NCI-H446 (cell line): ENCODE measurements around the gene MYO18A.
"Not testable (repeated sequence)": the region's sequence is repeated elsewhere in the genome, so short reads cannot be mapped to it uniquely, and the experiment has no call there.

Experiments used
- DNase-seq, 2 experiments: peaks; one replicate each; lab custom pipeline; 2025; lab: John Stamatoyannopoulos, UW

The MYO18A gene

GRCh38 chr17:29180034-29180787 lies at the start of gene MYO18A:
MYO18A (minus strand) TSS chr17:29180398; CDS start chr17:29166940, 13,458 bp downstream.
- peak; percentile 28 to 79 for DNase-seq

GRCh38 chr17:29225396-29225795 lies 45.2 kb upstream of the MYO18A start:
- DNase-seq: no peak

DNA sequence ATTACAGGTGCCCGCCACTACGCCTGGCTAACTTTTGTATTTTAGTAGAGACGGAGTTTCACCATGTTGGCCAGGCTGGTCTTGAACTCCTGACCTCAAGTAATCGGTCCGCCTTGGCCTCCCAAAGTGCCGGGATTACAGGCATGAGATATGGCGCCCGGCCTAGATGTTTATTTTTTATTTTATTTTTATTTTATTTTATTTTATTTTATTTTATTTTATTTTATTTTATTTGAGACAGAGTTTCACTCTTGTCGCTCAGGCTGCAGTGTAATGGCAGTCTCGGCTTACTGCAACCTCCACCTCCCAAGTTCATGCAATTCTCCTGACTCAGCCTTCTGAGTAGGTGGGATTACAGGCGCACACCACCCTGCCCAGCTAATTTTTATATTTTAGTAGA lies 41.1 kb upstream of the MYO18A start:
- DNase-seq: not testable (repeated sequence)

- peak; percentile 63 to 80 for DNase-seq
These were observed 39.3 kb upstream of the MYO18A start for GRCh38 chr17:29219378-29220047.

- DNase-seq: no peak
These were observed 36.7 kb upstream of the MYO18A start for GRCh38 chr17:29216856-29217255.

GRCh38 chr17:29216181-29216580 lies 36.0 kb upstream of the MYO18A start:
- DNase-seq: no peak

DNA sequence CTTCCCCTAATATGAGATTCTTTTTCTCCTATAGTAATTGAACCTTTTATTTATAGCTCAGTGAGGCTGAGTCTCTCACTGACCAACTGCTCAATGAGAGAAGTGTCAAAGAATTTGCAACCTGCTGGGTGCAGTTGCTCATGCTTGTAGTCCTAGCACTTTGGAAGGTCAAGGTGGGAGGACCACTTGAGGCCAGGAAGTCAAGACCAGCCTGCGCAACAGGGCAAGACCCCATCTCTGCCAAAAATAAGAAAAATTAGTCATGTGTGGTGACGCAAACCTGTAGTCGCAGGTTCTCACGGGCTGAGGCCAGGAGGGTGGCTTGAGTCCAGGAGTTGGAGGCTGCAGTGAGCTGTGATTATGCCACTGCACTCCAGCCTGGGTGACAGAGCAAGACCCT lies 35.5 kb upstream of the MYO18A start:
- DNase-seq: no peak

DNA sequence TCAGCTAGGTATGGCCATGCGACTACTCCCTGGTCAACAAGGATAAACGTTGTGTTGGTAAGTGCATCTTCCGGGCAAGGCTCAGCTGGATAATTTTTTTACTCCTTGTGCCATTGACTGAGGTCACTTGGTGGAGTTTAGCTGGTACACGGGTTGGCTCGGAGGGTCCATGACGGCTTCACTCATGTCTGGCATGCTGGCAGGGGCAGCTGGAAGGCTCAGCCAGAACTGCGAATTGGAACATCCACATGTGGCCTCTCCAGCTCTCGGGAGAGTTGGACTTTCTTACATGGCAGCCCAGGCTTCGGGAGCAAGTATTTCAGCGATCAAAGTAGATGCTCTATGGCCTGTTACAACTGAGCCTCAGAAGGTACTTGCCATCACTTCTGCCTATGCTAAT lies 35.0 kb upstream of the MYO18A start:
- DNase-seq: no peak

- no peak for DNase-seq
These were observed 34.3 kb upstream of the MYO18A start for GRCh38 chr17:29214215-29215146.

- no peak for DNase-seq
These were observed 32.5 kb upstream of the MYO18A start for GRCh38 chr17:29212681-29213121.

GRCh38 chr17:29212094-29212631 lies 32.0 kb upstream of the MYO18A start:
- no peak for DNase-seq

DNA sequence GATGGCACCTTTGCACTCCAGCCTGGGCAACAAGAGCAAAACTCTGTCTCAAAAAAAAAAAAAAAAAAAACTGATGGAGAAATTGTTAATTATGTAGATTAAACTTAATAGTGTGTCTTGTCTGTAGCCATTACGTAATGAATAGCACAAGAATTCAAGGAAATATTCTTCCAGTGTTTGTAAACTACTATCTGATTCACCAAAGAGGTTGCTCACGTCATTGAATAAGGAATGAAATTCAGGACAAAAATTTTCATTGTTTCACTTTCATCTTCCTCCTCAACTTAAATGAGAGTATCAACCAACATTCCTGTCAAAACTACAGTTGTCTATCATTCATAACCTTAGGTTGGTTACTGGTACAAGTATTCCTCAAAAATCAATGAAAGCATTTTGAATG lies 30.7 kb upstream of the MYO18A start:
- DNase-seq: no peak

DNA sequence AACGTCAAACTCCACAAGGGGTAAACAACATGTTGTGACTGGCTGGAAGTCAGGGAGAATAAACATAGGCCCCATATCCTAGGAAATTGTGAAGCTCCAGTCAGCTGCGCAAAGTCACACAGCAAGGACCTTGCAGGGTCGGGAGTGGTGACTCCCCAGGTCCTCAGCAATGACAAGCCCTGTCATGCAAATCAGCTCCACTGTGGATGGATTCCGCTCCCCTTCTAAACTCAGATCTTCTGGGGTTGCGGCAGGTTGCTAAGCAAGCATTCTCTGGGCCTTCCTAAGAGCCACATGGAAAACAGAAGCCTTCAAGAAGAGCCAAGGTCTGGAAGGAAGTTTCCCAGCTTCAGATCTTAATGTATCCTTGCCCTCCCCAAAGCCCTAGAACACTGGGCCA lies 28.9 kb upstream of the MYO18A start:
- no peak for DNase-seq

- DNase-seq: no peak
These were observed 27.8 kb upstream of the MYO18A start for GRCh38 chr17:29207975-29208374.

DNA sequence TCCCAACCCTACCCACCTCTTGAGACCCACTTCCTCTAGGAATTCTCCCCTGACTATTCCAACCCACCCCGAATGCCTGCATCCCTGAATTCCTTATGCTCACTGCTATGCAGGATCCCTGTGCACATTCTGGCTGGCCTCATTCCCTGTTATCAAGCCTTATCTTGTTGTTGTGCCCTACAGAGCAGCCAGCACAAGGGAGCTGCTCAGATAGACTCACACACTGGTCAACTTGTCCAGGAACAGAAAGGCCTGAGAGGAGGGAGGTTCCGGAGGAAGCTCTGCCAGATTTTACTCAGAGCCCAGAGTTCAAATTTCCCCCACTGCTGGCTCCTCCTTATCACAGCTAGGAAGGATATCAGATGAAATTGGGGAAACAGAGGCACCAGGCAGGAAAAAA lies 24.8 kb upstream of the MYO18A start:
- DNase-seq: no peak

GRCh38 chr17:29204068-29204804 lies 24.0 kb upstream of the MYO18A start:
- not testable (repeated sequence) for DNase-seq

DNA sequence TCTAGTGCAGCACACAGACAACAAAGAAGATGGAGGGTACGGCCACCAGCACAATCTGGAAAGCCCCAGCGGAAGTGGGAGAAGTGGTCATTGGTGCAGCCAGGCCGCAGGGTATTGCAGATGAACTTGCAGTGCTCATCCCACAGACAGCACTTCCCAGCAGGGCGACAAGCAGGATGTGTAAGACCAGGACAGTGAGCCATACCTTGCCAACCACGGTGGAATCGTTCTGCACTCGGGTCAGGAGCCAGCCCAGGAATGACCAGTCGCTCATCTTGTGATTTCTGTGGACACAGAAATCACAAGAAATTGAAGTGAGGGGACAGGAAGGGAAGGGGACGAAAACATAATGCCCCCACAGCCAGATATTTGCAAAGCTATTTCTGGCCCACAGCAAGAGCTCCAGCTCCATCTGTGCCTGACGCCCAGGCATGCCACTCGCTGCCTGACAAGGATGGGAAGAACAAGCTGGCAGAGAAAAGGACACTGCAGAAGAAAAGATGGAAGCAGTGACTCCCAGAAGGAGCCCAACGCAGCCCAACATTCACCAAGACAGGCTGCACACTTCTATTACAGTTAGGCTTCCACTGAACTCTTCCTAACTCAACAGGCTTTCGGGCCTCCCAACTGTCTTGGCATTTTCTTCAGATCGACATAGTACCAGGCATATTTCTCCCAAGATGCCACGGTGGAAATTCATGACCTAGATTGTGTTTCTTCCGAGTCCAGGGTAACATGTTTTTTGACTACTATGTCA lies 17.5 kb upstream of the MYO18A start:
- no peak for DNase-seq

GRCh38 chr17:29196769-29197515 lies 16.7 kb upstream of the MYO18A start:
- DNase-seq: no peak

DNA sequence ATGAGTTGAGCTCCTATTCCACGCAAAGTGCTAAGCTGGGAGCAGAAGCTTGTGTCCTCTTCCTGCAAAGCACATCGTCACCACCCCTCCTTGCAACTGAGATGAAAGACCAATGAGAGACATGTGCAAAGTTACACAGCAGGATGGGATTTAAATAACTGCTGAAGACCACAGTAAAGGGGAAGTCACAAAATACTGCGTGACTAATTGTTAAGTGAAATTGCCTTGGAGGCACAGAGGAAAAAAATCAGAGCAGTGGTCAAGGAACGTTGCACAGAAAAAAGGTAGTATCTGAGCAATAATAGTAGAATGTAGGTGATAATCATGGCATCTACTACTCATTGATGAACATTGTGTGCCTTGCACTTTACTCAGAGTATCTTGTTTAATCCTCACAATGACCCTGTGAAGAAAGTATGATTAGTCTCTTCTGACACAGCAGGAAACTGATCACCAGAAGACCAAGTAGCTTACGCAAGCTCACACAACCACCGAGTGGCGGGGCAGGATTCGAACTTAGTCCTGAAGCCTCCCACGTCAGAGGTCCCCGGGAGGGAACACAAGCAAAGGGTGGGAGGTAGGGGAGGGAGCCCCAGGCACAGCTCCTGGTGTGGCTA lies 15.4 kb upstream of the MYO18A start:
- no peak for DNase-seq
